ENCODE data around the gene SLC39A6.

DNA sequence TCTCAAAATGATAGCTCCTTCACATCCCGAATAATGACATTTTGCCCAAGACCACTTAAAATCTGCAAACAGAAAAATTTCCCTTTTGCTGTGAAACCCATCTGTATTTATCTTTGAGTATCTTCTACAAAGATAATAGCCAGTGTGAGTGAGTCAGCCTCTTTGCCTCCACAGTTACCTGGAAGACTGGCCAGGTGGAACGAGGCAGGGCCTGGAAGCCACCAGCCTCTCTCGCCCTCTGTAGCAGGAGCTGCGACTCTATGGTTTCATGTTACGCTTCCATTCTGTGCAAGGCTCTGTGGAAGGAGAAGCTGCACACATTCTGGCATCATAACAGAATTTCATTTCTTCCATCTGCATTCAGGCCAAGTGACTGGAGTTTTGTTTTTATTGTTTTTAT is 10.1 kb upstream of the SLC39A6 start:
- no peak for TF ChIP-seq POLR2A (IDR thresholded peaks at IDR 0.05; ENCODE audit: low read depth, low read length)
- no peak for TF ChIP-seq POLR2AphosphoS5 (IDR thresholded peaks at IDR 0.05; ENCODE audit: low read depth, low read length)

Data from GM12892 (cell line).